Upper lobe of left lung (tissue), 6 donors: Measurements from ENCODE around the gene NKAIN2. TPM values are rescaled to one million over a fixed set of nuclear protein-coding genes. Genes with fewer than 3 reads are reported as not detected.

ENCODE experiments used
- ATAC-seq, 2 donors: fragments of 200-7000 bp; cut with Tn5 transposase; one replicate each; pipeline ENCODE4 v1.9.1; 2022; ENCODE audit warnings: mild to moderate bottlenecking in 2 of 2, moderate library complexity in 2 of 2; ENCODE audit not compliant: low FRiP score in 2 of 2
- DNase-seq, 2 donors: peaks; one replicate each; pipeline ENCODE4 v3.0.0-alpha.2; 2019 to 2020
- H3K27ac ChIP-seq, 4 donors: fragments of 200-600 bp; sonication (generic); one replicate each; pipeline ENCODE4 v1.5.1; 2016 to 2019
- H3K27me3 ChIP-seq, 4 donors: fragments of 200-600 bp; sonication (generic); one replicate each; pipeline ENCODE4 v1.5.1; 2017 to 2019
- H3K36me3 ChIP-seq, 4 donors: fragments of 200-600 bp; sonication (generic); one replicate each; pipeline ENCODE4 v1.5.1; 2016 to 2019
- H3K4me1 ChIP-seq, 4 donors: fragments of 200-600 bp; sonication (generic); one replicate each; pipeline ENCODE4 v1.5.1; 2018 to 2019
- H3K4me3 ChIP-seq, 4 donors: fragments of 200-600 bp; sonication (generic); one replicate each; pipeline ENCODE4 v1.5.1; 2017 to 2019; ENCODE audit warnings: mild to moderate bottlenecking in 2 of 4, moderate library complexity in 1 of 4
- H3K9me3 ChIP-seq, 4 donors: fragments of 200-600 bp; sonication (generic); one replicate each; pipeline ENCODE4 v1.5.1; 2018 to 2019
- EP300 ChIP-seq, 4 donors: sonication (generic); formaldehyde crosslinking; IDR thresholded peaks; one replicate each; pipeline ENCODE4 v1.5.1; 2017; ENCODE audit warnings: antibody characterized with exemption in 4 of 4, control low read depth in 2 of 4
- POLR2A ChIP-seq, 4 donors: fragments of 450-650 bp; IDR thresholded peaks; one replicate each; pipeline ENCODE4 v1.5.1; 2016 to 2017; ENCODE audit warnings: antibody characterized with exemption in 4 of 4, mild to moderate bottlenecking in 2 of 4
- POLR2AphosphoS5 ChIP-seq, 2 donors: sonication (generic); formaldehyde crosslinking; IDR thresholded peaks; one replicate each; pipeline ENCODE4 v1.5.1; 2017; ENCODE audit warnings: antibody characterized with exemption in 2 of 2
- WGBS, 2 donors: methylation state at CpG; one replicate each; pipeline ENCODE4 v1.1.5; 2017 to 2018; 5-methylcytosine and 5-hydroxymethylcytosine counted together
- total RNA-seq, 6 donors: library from RNA; depleted of rRNA in 4 of 6; stranded (reverse); fragments of >200 nt in 4 of 6; gene quantifications; one replicate each; pipeline versions ENCODE4 v1.1.0 to v1.2.1, GENCODE V29; 2016 to 2021
- TF ChIP-seq, protein P1 (sequence below), 6 experiments: fragments of 450-650 bp in 4 of 6; fragments of 200-600 bp in 2 of 6; sonication (generic) in 2 of 6; IDR thresholded peaks; one replicate each; pipeline ENCODE4 v1.5.1; 2016 to 2019; ENCODE audit warnings: antibody characterized with exemption in 6 of 6
- donor health status: DM: no; HTN: no; CAD: no; lungs with moderate emphysema.
- donor health status: DM: no; HTN: yes; CAD: no; lungs with severe emphysema.

NKAIN2 gene
- total RNA-seq, 6 donors from 2014 or later = 0.13 to 0.20 TPM; not detected in 4

DNA sequence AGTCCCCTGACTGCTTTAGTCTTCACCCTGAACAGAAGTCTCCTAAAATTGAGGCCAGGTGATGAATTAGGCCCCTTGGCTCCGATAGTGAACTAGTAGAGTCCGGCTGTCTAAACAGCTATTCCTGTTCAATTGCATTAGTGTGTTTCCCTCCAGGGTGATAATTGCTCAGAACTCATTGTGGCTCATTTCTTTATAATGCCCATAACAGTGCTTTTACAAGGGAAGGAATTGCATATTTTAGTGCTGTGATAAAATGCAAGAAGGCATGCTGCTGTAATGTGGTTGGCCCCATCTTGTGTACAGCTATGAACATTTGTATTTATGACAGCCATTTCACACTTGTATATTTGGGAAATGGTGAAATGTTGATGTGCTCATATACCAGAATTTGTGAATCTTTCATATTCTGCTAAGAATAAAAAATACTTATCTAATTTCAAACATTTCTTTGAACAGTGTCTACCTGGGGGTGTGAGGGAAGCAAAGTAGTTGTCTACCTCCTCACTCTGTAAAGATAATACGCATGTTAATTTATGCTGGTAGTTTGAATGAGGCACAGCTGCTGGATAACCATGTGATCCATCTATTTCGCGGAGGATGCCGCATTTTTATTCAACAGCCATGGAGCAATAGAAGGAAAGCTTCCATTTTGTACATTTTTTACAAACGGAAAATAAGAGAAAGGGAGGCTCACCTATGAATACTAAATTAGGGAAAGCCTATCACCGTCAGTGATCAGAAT is 451.4 kb downstream of the NKAIN2 start:
- Histone ChIP-seq H3K4me1 (no peaks in the 10 kb centered on the region), H3K27ac (no peak overlapping the region), H3K9me3 (no peaks in the 10 kb centered on the region), H3K36me3 (no peaks in the 10 kb centered on the region), H3K4me3 (no peak overlapping the region), H3K27me3 (no peaks in the 10 kb centered on the region)
- TF ChIP-seq POLR2AphosphoS5 (IDR thresholded peaks at IDR 0.05) (no peak), EP300 (IDR thresholded peaks at IDR 0.05) (no peak), POLR2A (IDR thresholded peaks at IDR 0.05) (no peak)
- TF ChIP-seq, protein P1, sequence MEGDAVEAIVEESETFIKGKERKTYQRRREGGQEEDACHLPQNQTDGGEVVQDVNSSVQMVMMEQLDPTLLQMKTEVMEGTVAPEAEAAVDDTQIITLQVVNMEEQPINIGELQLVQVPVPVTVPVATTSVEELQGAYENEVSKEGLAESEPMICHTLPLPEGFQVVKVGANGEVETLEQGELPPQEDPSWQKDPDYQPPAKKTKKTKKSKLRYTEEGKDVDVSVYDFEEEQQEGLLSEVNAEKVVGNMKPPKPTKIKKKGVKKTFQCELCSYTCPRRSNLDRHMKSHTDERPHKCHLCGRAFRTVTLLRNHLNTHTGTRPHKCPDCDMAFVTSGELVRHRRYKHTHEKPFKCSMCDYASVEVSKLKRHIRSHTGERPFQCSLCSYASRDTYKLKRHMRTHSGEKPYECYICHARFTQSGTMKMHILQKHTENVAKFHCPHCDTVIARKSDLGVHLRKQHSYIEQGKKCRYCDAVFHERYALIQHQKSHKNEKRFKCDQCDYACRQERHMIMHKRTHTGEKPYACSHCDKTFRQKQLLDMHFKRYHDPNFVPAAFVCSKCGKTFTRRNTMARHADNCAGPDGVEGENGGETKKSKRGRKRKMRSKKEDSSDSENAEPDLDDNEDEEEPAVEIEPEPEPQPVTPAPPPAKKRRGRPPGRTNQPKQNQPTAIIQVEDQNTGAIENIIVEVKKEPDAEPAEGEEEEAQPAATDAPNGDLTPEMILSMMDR (IDR thresholded peaks at IDR 0.05) = no peak
- ATAC-seq (no peak), DNase-seq (no peak)
- 87 to 90% methylated on average over 8 of the region's 8 CpGs for WGBS, 2 donors

DNA sequence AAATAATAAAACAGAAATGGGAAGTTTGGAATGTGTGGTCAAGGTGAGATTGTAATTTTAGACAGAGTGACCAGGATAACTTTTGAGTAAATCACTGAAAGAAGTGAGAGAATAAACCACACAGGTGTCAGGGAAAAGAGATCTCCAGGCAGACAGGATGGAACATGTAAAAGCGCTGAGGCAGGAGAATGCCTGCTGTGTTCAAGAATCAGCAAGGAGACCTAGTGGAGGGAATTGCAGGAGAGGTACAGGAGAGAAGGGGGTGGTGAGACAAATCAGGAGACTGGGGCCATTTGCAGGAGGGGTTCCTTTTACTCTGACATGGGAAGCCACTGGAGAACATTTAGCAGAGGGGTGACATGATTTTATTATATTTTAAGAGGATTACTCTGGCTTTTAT is 456.7 kb downstream of the NKAIN2 start:
- Histone ChIP-seq H3K36me3 (no peaks in the 10 kb centered on the region), H3K27me3 (no peaks in the 10 kb centered on the region), H3K9me3 (no peaks in the 10 kb centered on the region), H3K4me1 (no peaks in the 10 kb centered on the region), H3K4me3 (no peak overlapping the region), H3K27ac (no peak overlapping the region)
- no peak for TF ChIP-seq POLR2AphosphoS5 (IDR thresholded peaks at IDR 0.05)
- TF ChIP-seq, protein P1 (IDR thresholded peaks at IDR 0.05) = no peak
- TF ChIP-seq POLR2A (IDR thresholded peaks at IDR 0.05) = no peak
- no peak for TF ChIP-seq EP300 (IDR thresholded peaks at IDR 0.05)
- ATAC-seq = no peak
- 82 to 90% methylated on average over 1 of the region's 1 CpG for WGBS, 2 donors
- DNase-seq = no peak

DNA sequence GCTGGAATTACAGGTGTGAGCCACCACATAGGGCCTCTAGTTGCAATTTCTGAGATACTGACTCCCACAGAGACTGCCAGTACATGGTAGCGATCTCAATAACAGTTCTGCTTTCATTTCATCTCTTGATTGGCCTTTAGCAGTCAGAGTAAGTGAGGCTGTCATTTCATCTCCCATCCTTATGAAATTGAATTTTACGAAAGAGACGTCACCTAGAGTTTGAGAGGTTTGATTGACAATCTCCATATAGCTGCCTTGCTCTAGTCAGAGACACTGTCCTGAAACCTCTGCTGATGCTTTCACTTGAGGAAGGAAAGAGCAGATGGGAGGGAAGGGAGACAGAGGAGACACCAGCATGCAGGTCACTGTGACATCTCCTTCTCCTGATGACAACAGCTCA is 466.1 kb downstream of the NKAIN2 start:
- no peaks in the 10 kb centered on the region for H3K9me3 ChIP-seq
- H3K27me3 ChIP-seq = no peaks in the 10 kb centered on the region
- no peak overlapping the region for H3K4me3 ChIP-seq
- H3K36me3 ChIP-seq = no peaks in the 10 kb centered on the region
- ATAC-seq = no peak
- WGBS, 2 donors = 91 to 92% methylated on average over 3 of the region's 3 CpGs
- no peaks in the 10 kb centered on the region for H3K4me1 ChIP-seq
- TF ChIP-seq, protein P1 (IDR thresholded peaks at IDR 0.05) = no peak
- TF ChIP-seq POLR2AphosphoS5 (IDR thresholded peaks at IDR 0.05) (no peak), EP300 (IDR thresholded peaks at IDR 0.05) (no peak)
- no peak overlapping the region for H3K27ac ChIP-seq
- DNase-seq = no peak

DNA sequence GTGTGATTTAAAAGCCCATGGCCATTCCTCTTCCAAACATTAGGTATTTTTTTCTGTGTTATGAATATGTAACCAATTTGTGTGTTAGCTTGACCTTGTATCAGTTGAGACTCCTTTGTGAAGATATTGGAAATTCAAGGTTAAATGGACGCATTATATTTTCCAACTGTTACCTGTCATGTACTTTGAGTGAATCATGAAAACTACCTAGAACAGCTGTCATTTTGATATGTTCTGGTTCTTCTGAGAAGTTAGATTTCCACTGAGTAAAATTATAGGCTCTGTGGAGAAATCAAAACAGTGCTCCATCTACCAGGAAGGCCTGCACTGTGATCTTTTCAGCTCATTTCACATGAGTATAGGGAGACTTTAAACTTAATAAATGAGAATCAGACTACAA is 470.0 kb downstream of the NKAIN2 start:
- H3K27me3 ChIP-seq = no peaks in the 10 kb centered on the region
- no peak overlapping the region for H3K27ac ChIP-seq
- TF ChIP-seq POLR2A (IDR thresholded peaks at IDR 0.05) = no peak
- TF ChIP-seq POLR2AphosphoS5 (IDR thresholded peaks at IDR 0.05) = no peak
- no peak for TF ChIP-seq EP300 (IDR thresholded peaks at IDR 0.05)
- TF ChIP-seq, protein P1 (IDR thresholded peaks at IDR 0.05) = no peak
- no peaks in the 10 kb centered on the region for H3K9me3 ChIP-seq
- no peak for DNase-seq
- H3K4me1 ChIP-seq = no peaks in the 10 kb centered on the region
- no peaks in the 10 kb centered on the region for H3K36me3 ChIP-seq
- WGBS, 2 donors = 96 to 100% methylated on average over 1 of the region's 1 CpG
- H3K4me3 ChIP-seq = no peak overlapping the region
- no peak for ATAC-seq

DNA sequence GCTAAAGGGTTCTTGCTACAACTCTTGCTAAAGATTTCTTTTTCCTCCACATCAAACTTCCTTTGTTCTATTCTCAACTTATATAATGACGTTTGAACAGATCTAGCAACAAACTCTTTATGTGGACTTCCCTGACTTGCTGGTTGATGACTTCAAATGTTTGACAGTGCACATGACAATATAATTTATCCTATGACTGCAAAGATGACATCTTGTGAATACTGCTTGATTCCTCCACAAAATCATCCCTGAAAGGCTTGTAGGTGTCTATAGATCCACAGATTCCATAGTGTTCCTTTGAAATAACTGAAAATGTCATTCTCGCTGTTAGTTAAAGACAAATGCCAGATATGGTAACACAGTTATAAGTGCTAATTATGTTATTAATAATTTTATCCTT is 478.9 kb downstream of the NKAIN2 start:
- 74 to 76% methylated on average over 2 of the region's 2 CpGs for WGBS, 2 donors
- no peaks in the 10 kb centered on the region for H3K4me1 ChIP-seq
- TF ChIP-seq POLR2A (IDR thresholded peaks at IDR 0.05) (no peak), POLR2AphosphoS5 (IDR thresholded peaks at IDR 0.05) (no peak), EP300 (IDR thresholded peaks at IDR 0.05) (no peak)
- TF ChIP-seq, protein P1 (IDR thresholded peaks at IDR 0.05) = no peak
- no peak overlapping the region for H3K4me3 ChIP-seq
- no peak overlapping the region for H3K27ac ChIP-seq
- ATAC-seq = no peak
- H3K9me3 ChIP-seq = no peaks in the 10 kb centered on the region
- no peak for DNase-seq
- no peaks in the 10 kb centered on the region for H3K36me3 ChIP-seq
- H3K27me3 ChIP-seq = no peaks in the 10 kb centered on the region
